OCI-LY7 (cell line): Measurements from ENCODE around the gene TM2D3. TPM values are rescaled to one million over a fixed set of nuclear protein-coding genes. Genes with fewer than 3 reads are reported as not detected.

Source experiments
- BruUV-seq: library from RNA; stranded (reverse); fragments of 400-500 nt; replicated peaks from 2 replicates; lab custom pipeline; 2021; lab: Mats Ljungman, UMichigan
- CTCF ChIA-PET: fragments of 300-600 bp; sonication (Branson Sonifier 250); formaldehyde crosslinking; loops from one replicate; lab custom pipeline; 2022; ENCODE audit warnings: antibody characterized with exemption; ENCODE audit not compliant: unreplicated experiment; lab: Charles Lee
- POLR2A ChIA-PET: fragments of 300-600 bp; sonication (Branson Sonifier 250); formaldehyde crosslinking; loops from one replicate; lab custom pipeline; 2022; ENCODE audit warnings: antibody characterized with exemption; lab: Charles Lee
- DNase-seq: peaks from one replicate; pipeline ENCODE4 v3.0.0-alpha.2; 2015; ENCODE audit warnings: low spot score
- H2AFZ ChIP-seq: fragments of 200-600 bp; sonication (generic), shearing (Covaris generic); 2 replicates; pipeline ENCODE4 v1.6.1; 2014; ENCODE audit warnings: mild to moderate bottlenecking, antibody characterized with exemption, low read length, moderate library complexity
- H3K27ac ChIP-seq: fragments of 200-600 bp; sonication (generic); 2 replicates; pipeline ENCODE4 v1.5.1; 2014; ENCODE audit warnings: mixed run types, low read depth, mild to moderate bottlenecking, moderate library complexity, low read length, inconsistent platforms; ENCODE audit not compliant: poor library complexity, severe bottlenecking
- H3K36me3 ChIP-seq: fragments of 200-600 bp; sonication (generic); 2 replicates; pipeline ENCODE4 v1.6.1; 2014; ENCODE audit warnings: mild to moderate bottlenecking, antibody characterized with exemption, low read length, moderate library complexity, mixed read lengths; ENCODE audit not compliant: insufficient read depth
- H3K4me1 ChIP-seq: fragments of 200-600 bp; sonication (generic); 2 replicates; pipeline ENCODE4 v1.5.1; 2014; ENCODE audit warnings: mild to moderate bottlenecking, low read length; ENCODE audit not compliant: insufficient read depth, poor library complexity, severe bottlenecking
- H3K4me2 ChIP-seq: fragments of 200-600 bp; sonication (generic); 2 replicates; pipeline ENCODE4 v1.6.1; 2014; ENCODE audit warnings: mild to moderate bottlenecking, low read length
- H3K4me3 ChIP-seq: fragments of 200-600 bp; sonication (generic); 2 replicates; pipeline ENCODE4 v1.5.1; 2014; ENCODE audit warnings: mild to moderate bottlenecking, low read depth, low read length; ENCODE audit not compliant: poor library complexity, severe bottlenecking
- H3K79me2 ChIP-seq: fragments of 200-600 bp; sonication (generic); 2 replicates; pipeline ENCODE4 v1.6.1; 2016; ENCODE audit warnings: low read depth, mild to moderate bottlenecking, low read length, moderate library complexity, mixed read lengths; ENCODE audit not compliant: insufficient read depth
- H3K9me2 ChIP-seq: fragments of 200-600 bp; sonication (generic); 2 replicates; pipeline ENCODE4 v1.6.1; 2016; ENCODE audit warnings: mild to moderate bottlenecking, low read length, mixed read lengths; ENCODE audit not compliant: insufficient read depth
- H3K9me3 ChIP-seq: fragments of 200-600 bp; sonication (generic); 2 replicates; pipeline ENCODE4 v1.6.1; 2014; ENCODE audit warnings: mild to moderate bottlenecking, mixed run types, low read length, mixed read lengths
- H4K20me1 ChIP-seq: fragments of 200-600 bp; sonication (generic); 2 replicates; pipeline ENCODE4 v1.6.1; 2014; ENCODE audit warnings: mild to moderate bottlenecking, antibody characterized with exemption, low read length, moderate library complexity, mixed read lengths; ENCODE audit not compliant: insufficient read depth
- EZH2phosphoT487 ChIP-seq: fragments of 200-600 bp; sonication (generic); IDR thresholded peaks from 2 replicates; pipeline ENCODE4 v1.6.1; 2018; ENCODE audit warnings: low read depth, borderline replicate concordance, mild to moderate bottlenecking, mixed run types, antibody characterized with exemption, low read length, moderate library complexity, mixed read lengths
- intact Hi-C: fragments of 100-400 bp; cut with micrococcal nuclease; formaldehyde crosslinking; loops from one replicate; pipeline ENCODE4 v1.10.0; 2022; ENCODE audit not compliant: unreplicated experiment
- total RNA-seq, 2 experiments: library from RNA; depleted of rRNA in 1 of 2; stranded (reverse); fragments of >200 nt in 1 of 2; shearing (Covaris generic) in 1 of 2; gene quantifications; 2 replicates each; pipeline ENCODE4 v1.2.3, GENCODE V29; 2014 to 2022
- TF ChIP-seq, protein P1 (sequence below): fragments of 200-600 bp; sonication (generic); conservative IDR thresholded peaks from 2 replicates; pipeline ENCODE4 v1.5.1; 2014; ENCODE audit warnings: mild to moderate bottlenecking, antibody characterized with exemption, low read length, moderate library complexity, mixed read lengths

Gene TM2D3
- total RNA-seq, 2 experiments from 2014 or later, result 33.6 to 39.0 TPM

- CTCF ChIA-PET, result no interaction called here
- Histone ChIP-seq H3K79me2 (no peaks in the 10 kb centered on the region), H3K27ac (no peak overlapping the region), H3K36me3 (no peaks in the 10 kb centered on the region), H3K9me2 (no peaks in the 10 kb centered on the region), H3K4me2 (no peak overlapping the region), H4K20me1 (no peaks in the 10 kb centered on the region), H2AFZ (no peak overlapping the region), H3K4me3 (no peak overlapping the region), H3K9me3 (no peaks in the 10 kb centered on the region), H3K4me1 (no peaks in the 10 kb centered on the region)
- TF ChIP-seq, protein P1, sequence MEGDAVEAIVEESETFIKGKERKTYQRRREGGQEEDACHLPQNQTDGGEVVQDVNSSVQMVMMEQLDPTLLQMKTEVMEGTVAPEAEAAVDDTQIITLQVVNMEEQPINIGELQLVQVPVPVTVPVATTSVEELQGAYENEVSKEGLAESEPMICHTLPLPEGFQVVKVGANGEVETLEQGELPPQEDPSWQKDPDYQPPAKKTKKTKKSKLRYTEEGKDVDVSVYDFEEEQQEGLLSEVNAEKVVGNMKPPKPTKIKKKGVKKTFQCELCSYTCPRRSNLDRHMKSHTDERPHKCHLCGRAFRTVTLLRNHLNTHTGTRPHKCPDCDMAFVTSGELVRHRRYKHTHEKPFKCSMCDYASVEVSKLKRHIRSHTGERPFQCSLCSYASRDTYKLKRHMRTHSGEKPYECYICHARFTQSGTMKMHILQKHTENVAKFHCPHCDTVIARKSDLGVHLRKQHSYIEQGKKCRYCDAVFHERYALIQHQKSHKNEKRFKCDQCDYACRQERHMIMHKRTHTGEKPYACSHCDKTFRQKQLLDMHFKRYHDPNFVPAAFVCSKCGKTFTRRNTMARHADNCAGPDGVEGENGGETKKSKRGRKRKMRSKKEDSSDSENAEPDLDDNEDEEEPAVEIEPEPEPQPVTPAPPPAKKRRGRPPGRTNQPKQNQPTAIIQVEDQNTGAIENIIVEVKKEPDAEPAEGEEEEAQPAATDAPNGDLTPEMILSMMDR, result no peak
- TF ChIP-seq EZH2phosphoT487, result no peak
- POLR2A ChIA-PET, result no interaction called here
- BruUV-seq, result no TSS peak
- no peak for DNase-seq
- intact Hi-C loops, result no loop called here
These were observed 31.5 kb downstream of the TM2D3 start for GRCh38 chr15:101620671-101621070.

DNA sequence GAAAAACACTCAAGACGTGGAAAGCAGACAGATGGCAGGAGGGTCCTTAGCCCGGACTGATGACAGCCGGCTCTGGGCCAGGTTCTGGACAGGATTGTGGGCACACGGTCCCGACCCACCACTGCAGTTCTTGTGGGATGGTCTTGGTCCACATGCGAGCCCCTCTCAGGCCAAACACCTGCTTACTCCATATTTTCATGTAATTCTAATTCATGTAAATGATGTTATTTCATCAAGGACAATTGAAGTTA, 32.6 kb downstream of the TM2D3 start:
- Histone ChIP-seq H3K79me2 (no peaks in the 10 kb centered on the region), H2AFZ (no peak overlapping the region), H3K4me2 (no peak overlapping the region), H3K36me3 (no peaks in the 10 kb centered on the region), H3K9me2 (no peaks in the 10 kb centered on the region), H3K4me1 (no peaks in the 10 kb centered on the region), H3K4me3 (no peak overlapping the region), H3K9me3 (no peaks in the 10 kb centered on the region), H3K27ac (no peak overlapping the region), H4K20me1 (no peaks in the 10 kb centered on the region)
- TF ChIP-seq, protein P1, result no peak
- TF ChIP-seq EZH2phosphoT487, result no peak
- DNase-seq, result no peak
- intact Hi-C loops, result no loop called here
- ChIA-PET CTCF (no interaction called here), POLR2A (no interaction called here)
- BruUV-seq, result no TSS peak

- no peaks in the 10 kb centered on the region for H3K36me3 ChIP-seq
- H3K4me1 ChIP-seq, result no peaks in the 10 kb centered on the region
- no peaks in the 10 kb centered on the region for H3K9me2 ChIP-seq
- BruUV-seq, result no TSS peak
- no peak for DNase-seq
- intact Hi-C loops, result no loop called here
- H3K4me3 ChIP-seq, result no peak overlapping the region
- POLR2A ChIA-PET, result no interaction called here
- CTCF ChIA-PET, result no interaction called here
- H3K9me3 ChIP-seq, result no peaks in the 10 kb centered on the region
- no peaks in the 10 kb centered on the region for H4K20me1 ChIP-seq
- H3K79me2 ChIP-seq, result no peaks in the 10 kb centered on the region
- TF ChIP-seq, protein P1, result no peak
- no peak for TF ChIP-seq EZH2phosphoT487
- no peak overlapping the region for H3K27ac ChIP-seq
- H2AFZ ChIP-seq, result no peak overlapping the region
- H3K4me2 ChIP-seq, result no peak overlapping the region
These were observed 33.1 kb downstream of the TM2D3 start for GRCh38 chr15:101618851-101619614.
